ENCODE measurements around the gene SLC66A2. TPM values are rescaled to one million over a fixed set of nuclear protein-coding genes. Genes with fewer than 3 reads are reported as not detected.

SLC66A2 gene
- total and polyA plus RNA-seq, 2 donors (not counting 1 experiment from before 2014, with no cell fraction given): 44.4 to 45.1 TPM

- ChIA-PET CTCF (no interaction called here), POLR2A (interaction anchor here (0.9 kb wide), 1 partner anchor 133 kb away, joined by 4 read pairs; no protein-coding TSS in a partner anchor)
- H4K20me1 ChIP-seq (ENCODE audit: control insufficient read depth, insufficient read depth, low read length, poor library complexity, severe bottlenecking): no peaks in the 10 kb centered on the region
- H3K27me3 ChIP-seq (replicated peaks in 1 of 4; ENCODE audit: control extremely low read depth in 1 of 4, control insufficient read depth in 3 of 4, insufficient read depth in 4 of 4, low read length in 3 of 4): peaks cover 0 to 7% (median 0%) of the 10 kb centered on the region in 4 experiments
- H3K9ac ChIP-seq (ENCODE audit: low read length): peak overlapping the region; percentile 53
- peak overlapping the region; percentile 85 for H3K4me2 ChIP-seq (replicated peaks; ENCODE audit: low read depth, low read length, poor library complexity, severe bottlenecking)
- H3K27ac ChIP-seq (ENCODE audit: low read length in 2 of 2): no peak overlapping the region
- no peak for TF ChIP-seq EZH2 (IDR thresholded peaks at IDR 0.05; ENCODE audit: borderline replicate concordance, insufficient read depth, low read depth, low read length, poor library complexity, severe bottlenecking)
- TF ChIP-seq, protein P1, sequence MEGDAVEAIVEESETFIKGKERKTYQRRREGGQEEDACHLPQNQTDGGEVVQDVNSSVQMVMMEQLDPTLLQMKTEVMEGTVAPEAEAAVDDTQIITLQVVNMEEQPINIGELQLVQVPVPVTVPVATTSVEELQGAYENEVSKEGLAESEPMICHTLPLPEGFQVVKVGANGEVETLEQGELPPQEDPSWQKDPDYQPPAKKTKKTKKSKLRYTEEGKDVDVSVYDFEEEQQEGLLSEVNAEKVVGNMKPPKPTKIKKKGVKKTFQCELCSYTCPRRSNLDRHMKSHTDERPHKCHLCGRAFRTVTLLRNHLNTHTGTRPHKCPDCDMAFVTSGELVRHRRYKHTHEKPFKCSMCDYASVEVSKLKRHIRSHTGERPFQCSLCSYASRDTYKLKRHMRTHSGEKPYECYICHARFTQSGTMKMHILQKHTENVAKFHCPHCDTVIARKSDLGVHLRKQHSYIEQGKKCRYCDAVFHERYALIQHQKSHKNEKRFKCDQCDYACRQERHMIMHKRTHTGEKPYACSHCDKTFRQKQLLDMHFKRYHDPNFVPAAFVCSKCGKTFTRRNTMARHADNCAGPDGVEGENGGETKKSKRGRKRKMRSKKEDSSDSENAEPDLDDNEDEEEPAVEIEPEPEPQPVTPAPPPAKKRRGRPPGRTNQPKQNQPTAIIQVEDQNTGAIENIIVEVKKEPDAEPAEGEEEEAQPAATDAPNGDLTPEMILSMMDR (IDR thresholded peaks at IDR 0.05): no peak
- H3K4me1 Mint-ChIP-seq: peaks cover 32% of the 10 kb centered on the region
- H3K9me3 Mint-ChIP-seq (ENCODE audit: insufficient read depth): no peaks in the 10 kb centered on the region
- H3K4me1 ChIP-seq (ENCODE audit: control insufficient read depth in 2 of 2, insufficient read depth in 2 of 2, low read length in 2 of 2): peaks cover 25 to 26% of the 10 kb centered on the region in 2 donors
- no peaks in the 10 kb centered on the region for H3K79me2 ChIP-seq (ENCODE audit: control insufficient read depth, insufficient read depth, low read length)
- DNase-seq (peak; percentile 50), ATAC-seq (ENCODE audit: low read depth) (peak; percentile 34)
- no peaks in the 10 kb centered on the region for H3K36me3 ChIP-seq (replicated peaks in 1 of 2; ENCODE audit: control extremely low read depth in 1 of 2, control insufficient read depth in 1 of 2, extremely low read depth in 1 of 2, insufficient read depth in 2 of 2, low read length in 1 of 2)
- peak overlapping the region in 4 of 5 experiments; percentile 16 to 44 (median 30) for H3K4me3 ChIP-seq (ENCODE audit: control extremely low read depth in 1 of 5, extremely low read depth in 1 of 5, insufficient read depth in 1 of 5, low read depth in 2 of 5, low read length in 4 of 5)
- 39% methylated on average over 26 of the region's 26 CpGs for WGBS (ENCODE audit: insufficient coverage)
- peak overlapping the region; percentile 65 for H3K4me3 Mint-ChIP-seq
- H3K9me3 ChIP-seq (ENCODE audit: control extremely low read depth in 1 of 3, control insufficient read depth in 2 of 3, insufficient read depth in 1 of 3, low read length in 2 of 3): peaks cover 0 to 3% (median 1%) of the 10 kb centered on the region in 3 donors
- H2AFZ ChIP-seq (ENCODE audit: insufficient read depth, low read depth, low read length, poor library complexity, severe bottlenecking): peak overlapping the region; percentile 79
- intact Hi-C loops (cut with micrococcal nuclease): no loop called here
- no peak overlapping the region for H3K27ac Mint-ChIP-seq
- peaks cover 5% of the 10 kb centered on the region for H3K27me3 Mint-ChIP-seq
Measured at GRCh38 chr18:79856119-79857007, 95.1 kb downstream of the SLC66A2 start.

Data from B cell (primary cell).